Mesendoderm (in vitro differentiated cells): ENCODE results near the gene MALAT1. TPM values are rescaled to one million over a fixed set of nuclear protein-coding genes. Genes with fewer than 3 reads are reported as not detected.

Experiments
- DNase-seq: peaks from one replicate; pipeline ENCODE4 v3.0.0; 2013
- H2AK5ac ChIP-seq: 2 replicates; pipeline ENCODE4 v1.6.1; 2013; ENCODE audit warnings: low read length, inconsistent platforms
- H2BK120ac ChIP-seq: 2 replicates; pipeline ENCODE4 v1.6.1; 2013; ENCODE audit warnings: low read depth, mild to moderate bottlenecking, low read length, moderate library complexity, mixed read lengths
- H2BK15ac ChIP-seq: replicated peaks from 2 replicates; pipeline ENCODE4 v1.6.1; 2013; ENCODE audit warnings: low read depth, mild to moderate bottlenecking, moderate library complexity
- H2BK5ac ChIP-seq: 2 replicates; pipeline ENCODE4 v1.6.1; 2013; ENCODE audit warnings: low read length, inconsistent platforms
- H3K18ac ChIP-seq: 2 replicates; pipeline ENCODE4 v1.6.1; 2013; ENCODE audit warnings: mild to moderate bottlenecking, low read length, mixed read lengths
- H3K23ac ChIP-seq: one replicate; pipeline ENCODE4 v1.6.1; 2013; ENCODE audit warnings: low read length
- H3K27ac ChIP-seq: 2 replicates; pipeline ENCODE4 v1.5.1; 2013; ENCODE audit warnings: low read depth, mild to moderate bottlenecking, inconsistent platforms, low read length, moderate library complexity
- H3K27me3 ChIP-seq: 2 replicates; pipeline ENCODE4 v1.6.1; 2013; ENCODE audit warnings: low read length, control low read depth, mild to moderate bottlenecking, inconsistent platforms; ENCODE audit not compliant: insufficient read depth, poor library complexity
- H3K36me3 ChIP-seq: 2 replicates; pipeline ENCODE4 v1.6.1; 2013; ENCODE audit warnings: low read length, inconsistent platforms; ENCODE audit not compliant: control insufficient read depth, insufficient read depth
- H3K4ac ChIP-seq: one replicate; pipeline ENCODE4 v1.6.1; 2013; ENCODE audit warnings: low read depth, mild to moderate bottlenecking, low read length, moderate library complexity
- H3K4me1 ChIP-seq: 2 replicates; pipeline ENCODE4 v1.6.1; 2013; ENCODE audit warnings: low read depth, low read length, inconsistent platforms; ENCODE audit not compliant: control insufficient read depth
- H3K4me2 ChIP-seq: 2 replicates; pipeline ENCODE4 v1.6.1; 2013; ENCODE audit warnings: low read length
- H3K4me3 ChIP-seq: 2 replicates; pipeline ENCODE4 v1.5.1; 2013; ENCODE audit warnings: mild to moderate bottlenecking, low read length
- H3K56ac ChIP-seq: one replicate; pipeline ENCODE4 v1.6.1; 2013; ENCODE audit warnings: low read length
- H3K79me1 ChIP-seq: 2 replicates; pipeline ENCODE4 v1.6.1; 2013; ENCODE audit warnings: low read length, inconsistent platforms
- H3K79me2 ChIP-seq: 2 replicates; pipeline ENCODE4 v1.6.1; 2013; ENCODE audit warnings: mild to moderate bottlenecking, low read length; ENCODE audit not compliant: control insufficient read depth, insufficient read depth
- H3K9ac ChIP-seq: 2 replicates; pipeline ENCODE4 v1.6.1; 2013; ENCODE audit warnings: low read length, inconsistent platforms
- H4K5ac ChIP-seq: one replicate; pipeline ENCODE4 v1.6.1; 2013; ENCODE audit warnings: low read length
- H4K8ac ChIP-seq: one replicate; pipeline ENCODE4 v1.6.1; 2013; ENCODE audit warnings: low read depth, mild to moderate bottlenecking, control low read depth, low read length, moderate library complexity
- WGBS: extraction: QIAGEN DNeasy Blood & Tissue Kit; methylation state at CpG from one replicate; pipeline ENCODE4 v1.1.7; 2013; ENCODE audit warnings: low lambda C conversion rate, missing lambda C conversion rate; ENCODE audit not compliant: insufficient coverage; ENCODE audit errors: extremely low coverage; 5-methylcytosine and 5-hydroxymethylcytosine counted together
- small RNA-seq: library from polyadenylated mRNA; stranded (forward); fragments of <200 nt; extraction: miRNeasy Mini kit (QIAGEN cat#:217004); gene quantifications from one replicate; pipeline ENCODE3, GENCODE V24; 2013; ENCODE audit not compliant: insufficient read depth

The MALAT1 gene

GRCh38 chr11:65554842-65555430 is 56.1 kb downstream of the MALAT1 start:
- Histone ChIP-seq H3K4me3 (no peak overlapping the region), H2BK15ac (no peak overlapping the region), H2BK120ac (no peak overlapping the region), H3K56ac (peak overlapping the region; percentile 19), H3K4me1 (peaks cover 3% of the 10 kb centered on the region), H3K9ac (no peak overlapping the region), H3K27me3 (no peaks in the 10 kb centered on the region), H3K36me3 (no peaks in the 10 kb centered on the region), H4K8ac (no peak overlapping the region), H3K27ac (no peak overlapping the region), H3K79me2 (no peaks in the 10 kb centered on the region), H3K4me2 (no peak overlapping the region), H4K5ac (no peak overlapping the region), H3K4ac (no peak overlapping the region), H2AK5ac (no peak overlapping the region), H3K23ac (no peak overlapping the region), H3K79me1 (no peaks in the 10 kb centered on the region), H3K18ac (no peak overlapping the region), H2BK5ac (no peak overlapping the region)
- WGBS = no CpG with 5 or more reads among the region's 4 CpGs
- no peak for DNase-seq

- no peak overlapping the region for H3K18ac ChIP-seq
- no peak overlapping the region for H4K5ac ChIP-seq
- no peaks in the 10 kb centered on the region for H3K79me1 ChIP-seq
- H3K4ac ChIP-seq = no peak overlapping the region
- H3K36me3 ChIP-seq = no peaks in the 10 kb centered on the region
- no peak overlapping the region for H2BK120ac ChIP-seq
- no peak overlapping the region for H3K9ac ChIP-seq
- no peak overlapping the region for H2AK5ac ChIP-seq
- no peak overlapping the region for H3K4me3 ChIP-seq
- H3K4me1 ChIP-seq = peaks cover 6% of the 10 kb centered on the region
- H3K27me3 ChIP-seq = no peaks in the 10 kb centered on the region
- no peak overlapping the region for H2BK5ac ChIP-seq
- H3K27ac ChIP-seq = no peak overlapping the region
- H3K23ac ChIP-seq = no peak overlapping the region
- no peak overlapping the region for H3K56ac ChIP-seq
- no peak overlapping the region for H4K8ac ChIP-seq
- DNase-seq = peak; percentile 48
- no CpG with 5 or more reads among the region's 6 CpGs for WGBS
- H3K79me2 ChIP-seq = no peaks in the 10 kb centered on the region
- no peak overlapping the region for H3K4me2 ChIP-seq
- H2BK15ac ChIP-seq = no peak overlapping the region
Observed at GRCh38 chr11:65555693-65556231, 56.9 kb downstream of the MALAT1 start.

Small RNAs within 50 kb of the gene (small RNA-seq; reads per million reads assigned to genes)
- gene RF01684 = not detected
